GM23338 (cell line): Measurements from ENCODE around the gene C6orf52. TPM values are rescaled to one million over a fixed set of nuclear protein-coding genes. Genes with fewer than 3 reads are reported as not detected.

Experiments used
- ATAC-seq: fragments of 200-7000 bp; cut with Tn5 transposase; 3 replicates; pipeline ENCODE4 v1.9.1; 2020
- DNase-seq: peaks from one replicate; pipeline ENCODE4 v3.0.0-alpha.2; 2015; ENCODE audit warnings: low spot score
- H2AFZ ChIP-seq: fragments of 200-600 bp; sonication (generic); 2 replicates; pipeline ENCODE4 v1.8.0; 2016; ENCODE audit warnings: antibody characterized with exemption, mild to moderate bottlenecking, moderate library complexity
- H3F3A ChIP-seq: fragments of 200-600 bp; sonication (generic); replicated peaks from 2 replicates; pipeline ENCODE4 v1.8.0; 2017; ENCODE audit warnings: antibody characterized with exemption, mixed run types, low read depth
- H3K27ac ChIP-seq: fragments of 200-600 bp; sonication (generic); 2 replicates; pipeline ENCODE4 v1.6.1; 2016; ENCODE audit warnings: low read depth
- H3K27me3 ChIP-seq: fragments of 200-600 bp; sonication (generic); 2 replicates; pipeline ENCODE4 v1.8.0; 2016; ENCODE audit warnings: mild to moderate bottlenecking, mixed run types, moderate library complexity; ENCODE audit not compliant: insufficient read depth
- H3K36me3 ChIP-seq: fragments of 200-600 bp; sonication (generic); 2 replicates; pipeline ENCODE4 v1.8.0; 2016; ENCODE audit warnings: mild to moderate bottlenecking; ENCODE audit not compliant: insufficient read depth
- H3K4me1 ChIP-seq: fragments of 200-600 bp; sonication (generic); 2 replicates; pipeline ENCODE4 v1.8.0; 2016; ENCODE audit warnings: mild to moderate bottlenecking, moderate library complexity; ENCODE audit not compliant: insufficient read depth
- H3K4me2 ChIP-seq: fragments of 200-600 bp; sonication (generic); 2 replicates; pipeline ENCODE4 v1.7.1; 2017; ENCODE audit warnings: mixed run types
- H3K4me3 ChIP-seq: fragments of 200-600 bp; sonication (generic); 2 replicates; pipeline ENCODE4 v1.6.1; 2016; ENCODE audit warnings: mixed run types
- H3K79me2 ChIP-seq: fragments of 200-600 bp; sonication (generic); replicated peaks from 2 replicates; pipeline ENCODE4 v1.8.0; 2017; ENCODE audit warnings: mild to moderate bottlenecking; ENCODE audit not compliant: insufficient read depth
- H3K9me2 ChIP-seq: fragments of 200-600 bp; sonication (generic); 2 replicates; pipeline ENCODE4 v1.8.0; 2017; ENCODE audit not compliant: insufficient read depth
- H4K20me1 ChIP-seq: fragments of 200-600 bp; sonication (generic); replicated peaks from 2 replicates; pipeline ENCODE4 v1.8.0; 2017; ENCODE audit warnings: mild to moderate bottlenecking; ENCODE audit not compliant: insufficient read depth
- H3K27ac Mint-ChIP-seq: 2 replicates; pipeline ENCODE4 v1.8.0; 2020; ENCODE audit warnings: inconsistent platforms, mild to moderate bottlenecking, moderate library complexity, mixed read lengths
- H3K27me3 Mint-ChIP-seq: 3 replicates; pipeline ENCODE4 v1.8.0; 2022; ENCODE audit warnings: low read depth, mild to moderate bottlenecking, moderate library complexity, mixed read lengths, inconsistent platforms; ENCODE audit not compliant: insufficient read depth, poor library complexity
- H3K36me3 Mint-ChIP-seq: 3 replicates; pipeline ENCODE4 v1.8.0; 2021; ENCODE audit warnings: low read depth, mild to moderate bottlenecking, inconsistent platforms, moderate library complexity, mixed read lengths
- H3K4me1 Mint-ChIP-seq: 3 replicates; pipeline ENCODE4 v1.8.0; 2020; ENCODE audit warnings: mild to moderate bottlenecking, inconsistent platforms, mixed read lengths
- H3K4me3 Mint-ChIP-seq: 3 replicates; pipeline ENCODE4 v1.8.0; 2021; ENCODE audit warnings: moderate library complexity, mild to moderate bottlenecking, inconsistent platforms, mixed read lengths
- H3K9me3 Mint-ChIP-seq: 3 replicates; pipeline ENCODE4 v1.8.0; 2020; ENCODE audit warnings: moderate library complexity, mild to moderate bottlenecking, inconsistent platforms, mixed read lengths
- CREB1 ChIP-seq: fragments of 250-450 bp; sonication (Bioruptor Pico); IDR thresholded peaks from 2 replicates; pipeline ENCODE4 v1.5.0; 2020; ENCODE audit warnings: low read depth, mild to moderate bottlenecking, moderate library complexity
- CTCF ChIP-seq, 2 experiments: fragments of 200-600 bp in 1 of 2; sonication (generic) in 1 of 2; conservative IDR thresholded peaks; 2 replicates each; pipeline versions ENCODE4 v1.5.1 to v1.6.1; 2016 to 2017; ENCODE audit warnings: antibody characterized with exemption in 2 of 2, low read depth in 2 of 2, mild to moderate bottlenecking in 2 of 2, moderate library complexity in 1 of 2
- ETS1 ChIP-seq: IDR thresholded peaks from 2 replicates; pipeline ENCODE4 v1.6.1; 2016; ENCODE audit warnings: antibody characterized with exemption
- EZH2 ChIP-seq: fragments of 200-600 bp; sonication (generic); IDR thresholded peaks from one replicate; pipeline ENCODE4 v1.8.0; 2017; ENCODE audit warnings: antibody characterized with exemption, mild to moderate bottlenecking, low read depth; ENCODE audit not compliant: unreplicated experiment
- EZH2phosphoT487 ChIP-seq: fragments of 200-600 bp; sonication (generic); IDR thresholded peaks from one replicate; pipeline ENCODE4 v1.8.1; 2018; ENCODE audit warnings: antibody characterized with exemption; ENCODE audit not compliant: unreplicated experiment
- JUNB ChIP-seq: IDR thresholded peaks from one replicate; pipeline ENCODE4 v1.6.1; 2016; ENCODE audit warnings: antibody characterized with exemption; ENCODE audit not compliant: unreplicated experiment
- NANOG ChIP-seq: IDR thresholded peaks from 2 replicates; pipeline ENCODE4 v1.6.1; 2016; ENCODE audit warnings: antibody characterized with exemption, borderline replicate concordance
- POLR2AphosphoS5 ChIP-seq: IDR thresholded peaks from 2 replicates; pipeline ENCODE4 v1.6.1; 2016; ENCODE audit warnings: antibody characterized with exemption, low read depth
- REST ChIP-seq: IDR thresholded peaks from one replicate; pipeline ENCODE4 v1.6.1; 2018; ENCODE audit warnings: antibody characterized with exemption; ENCODE audit not compliant: unreplicated experiment
- STAT1 ChIP-seq: IDR thresholded peaks from one replicate; pipeline ENCODE4 v1.6.1; 2016; ENCODE audit warnings: antibody characterized with exemption; ENCODE audit not compliant: unreplicated experiment
- ZNF114 ChIP-seq: fragments of 250-450 bp; sonication (Bioruptor Pico); IDR thresholded peaks from 2 replicates; pipeline ENCODE4 v1.5.0; 2020; ENCODE audit warnings: mild to moderate bottlenecking, moderate library complexity
- ZNF331 ChIP-seq: fragments of 250-450 bp; sonication (Bioruptor Pico); IDR thresholded peaks from 2 replicates; pipeline ENCODE4 v1.5.0; 2020; ENCODE audit warnings: low read depth, mild to moderate bottlenecking, moderate library complexity
- ZNF462 ChIP-seq: fragments of 250-450 bp; sonication (Bioruptor Pico); IDR thresholded peaks from 2 replicates; pipeline ENCODE4 v1.5.0; 2020; ENCODE audit warnings: mild to moderate bottlenecking, moderate library complexity
- polyA plus RNA-seq: library from polyadenylated mRNA; unstranded; fragments of >200 nt; fragmentation: Nextera tagmentation; extraction: Ambion mirVana; gene quantifications from 2 replicates; pipeline ENCODE4 v1.2.1, GENCODE V29; 2016
- total RNA-seq: library from RNA; depleted of rRNA; stranded (reverse); fragments of >200 nt; shearing (Covaris generic); gene quantifications from 2 replicates; pipeline ENCODE4 v1.2.3, GENCODE V29; 2014

C6orf52 gene
- total and polyA plus RNA-seq, 2 experiments from 2014 or later, result 4.4 TPM; not detected in 1

GRCh38 chr6:10733863-10734262 lies 39.4 kb upstream of the C6orf52 start:
- no peak overlapping the region; the same call in 1 of the 2 replicates for H3K27ac Mint-ChIP-seq
- no peaks in the 10 kb centered on the region for H3K4me1 ChIP-seq
- H3K36me3 Mint-ChIP-seq, result peaks cover 35% of the 10 kb centered on the region
- H3K36me3 ChIP-seq, result peaks cover 6% of the 10 kb centered on the region; the same call in 1 of the 2 replicates
- H3K9me2 ChIP-seq, result no peaks in the 10 kb centered on the region
- no peak overlapping the region for H3K4me3 ChIP-seq
- no peak overlapping the region for H2AFZ ChIP-seq
- no peaks in the 10 kb centered on the region for H3K9me3 Mint-ChIP-seq
- no peaks in the 10 kb centered on the region for H4K20me1 ChIP-seq
- H3K4me3 Mint-ChIP-seq, result no peak overlapping the region
- no peak for ATAC-seq
- no peaks in the 10 kb centered on the region for H3K4me1 Mint-ChIP-seq
- H3K27me3 ChIP-seq, result no peaks in the 10 kb centered on the region
- TF ChIP-seq EZH2phosphoT487 (no peak), STAT1 (no peak), REST (no peak), JUNB (no peak), EZH2 (no peak), CREB1 (no peak), ZNF462 (no peak), ETS1 (no peak), ZNF114 (CRISPR knock-in tag) (no peak), CTCF (conservative IDR thresholded peaks at IDR 0.05; ENCODE audit: low read depth in 2 of 2) (no peak), NANOG (no peak), POLR2AphosphoS5 (no peak), ZNF331 (CRISPR knock-in tag) (no peak)
- H3K4me2 ChIP-seq, result no peak overlapping the region
- no peak overlapping the region for H3K27ac ChIP-seq
- H3F3A ChIP-seq, result no peaks in the 10 kb centered on the region
- no peaks in the 10 kb centered on the region; the same call in 1 of the 2 replicates for H3K79me2 ChIP-seq
- H3K27me3 Mint-ChIP-seq, result peaks cover 5% of the 10 kb centered on the region
- DNase-seq, result no peak
